ENCODE results near the gene MTA2.

The MTA2 gene

DNA sequence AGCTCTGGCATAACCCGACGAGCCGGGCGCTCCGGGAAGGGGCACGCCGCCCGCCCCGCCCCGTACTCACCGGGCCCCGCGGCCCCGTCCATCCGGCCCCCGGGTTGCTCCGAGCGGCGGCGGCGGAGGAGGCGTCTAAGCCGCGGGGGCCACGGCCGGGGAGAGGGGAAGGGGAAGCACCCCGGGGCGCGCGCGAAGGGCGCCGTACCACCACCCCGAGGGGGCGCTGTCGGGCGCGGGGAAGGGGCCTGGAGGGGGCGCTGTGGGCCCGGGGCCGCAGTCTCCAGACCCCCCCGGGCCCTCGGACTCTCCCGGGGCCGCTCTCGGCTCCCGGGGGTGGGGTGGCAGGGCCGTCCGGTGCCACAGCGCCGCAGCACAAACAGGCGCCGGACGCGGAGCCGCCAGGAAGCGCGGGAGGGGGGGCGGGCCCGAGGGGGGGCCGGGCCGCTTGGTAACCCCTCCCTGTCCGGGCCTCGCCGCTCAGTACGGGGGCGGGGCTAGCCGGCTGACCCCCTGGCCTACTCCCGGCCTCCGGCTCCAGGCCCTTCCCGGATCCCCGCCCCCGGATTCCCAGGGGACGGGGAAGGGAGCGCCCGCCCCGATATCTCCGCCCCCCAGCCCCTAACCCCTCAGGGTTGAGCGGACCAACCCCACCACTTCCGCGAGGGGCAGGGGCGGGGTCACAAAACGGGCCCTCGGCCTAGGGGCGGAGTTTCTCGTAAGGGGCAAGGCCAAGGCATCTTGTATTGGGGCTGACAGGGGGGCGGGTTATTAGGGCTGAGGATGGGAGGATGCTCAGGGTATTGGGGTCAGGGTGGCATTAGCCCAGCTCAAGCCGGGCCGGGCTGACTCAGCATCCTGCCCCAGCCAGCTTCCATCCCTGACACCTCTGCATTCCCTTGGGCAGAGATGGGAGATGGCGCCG is 11.0 kb upstream of the MTA2 start, which contains the start of the genes EML3 and ROM1:
Gene EML3 (minus strand): TSS at position 410 of the 925 bp plus-strand sequence. CDS start 318 bp downstream, at position 92.
Gene ROM1 (plus strand): TSS at position 892 of the 925 bp plus-strand sequence. CDS start 25 bp downstream, at position 917.
- DNase-seq = peak; percentile 88

- DNase-seq = peak; percentile 42
Measured at GRCh38 chr11:62611705-62612365, 10.2 kb upstream of the MTA2 start.

DNA sequence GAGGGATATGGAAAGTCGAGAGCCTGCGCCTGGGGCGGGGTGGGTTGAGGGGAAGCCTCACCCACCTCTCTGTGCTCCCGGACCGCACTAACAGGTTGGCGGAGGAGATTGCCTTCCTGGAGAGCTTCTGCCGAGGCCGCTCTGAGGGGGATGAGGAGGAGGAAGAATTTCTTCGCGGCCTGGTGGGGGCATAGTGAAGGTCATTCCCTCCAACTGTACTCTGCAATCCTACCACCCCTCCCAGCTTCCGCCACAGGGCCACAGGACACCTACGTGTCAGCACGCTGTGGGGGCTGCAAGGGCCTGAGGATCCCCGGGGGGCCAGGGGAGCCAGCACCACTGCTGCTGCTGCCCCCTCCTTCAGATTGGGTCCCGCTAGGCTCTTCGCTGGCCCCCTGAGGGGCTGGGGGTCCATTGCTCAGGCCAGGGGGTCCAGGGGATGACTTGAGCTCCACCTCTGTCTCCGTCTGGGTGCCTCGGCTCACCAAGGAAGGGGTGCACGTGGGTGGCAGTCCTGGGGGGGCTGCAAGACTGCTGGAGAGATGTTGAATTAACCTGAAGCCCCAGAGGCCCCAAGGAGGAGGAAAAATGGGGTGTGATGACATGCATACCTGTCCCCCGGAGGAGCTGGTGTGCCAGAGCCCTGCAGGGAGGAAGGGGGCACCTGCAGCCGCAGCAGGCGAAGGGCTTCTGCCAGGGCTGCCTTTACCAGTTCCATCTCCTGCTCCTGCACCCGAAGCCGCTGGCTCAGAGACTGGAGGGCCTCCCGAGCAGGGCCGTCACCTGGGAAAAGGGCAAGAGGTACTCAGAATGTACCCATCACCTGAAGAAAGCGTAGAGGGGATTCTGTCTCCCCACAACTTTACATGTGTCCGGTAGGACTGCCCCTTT is 9.4 kb upstream of the MTA2 start:
- DNase-seq = no peak

DNA sequence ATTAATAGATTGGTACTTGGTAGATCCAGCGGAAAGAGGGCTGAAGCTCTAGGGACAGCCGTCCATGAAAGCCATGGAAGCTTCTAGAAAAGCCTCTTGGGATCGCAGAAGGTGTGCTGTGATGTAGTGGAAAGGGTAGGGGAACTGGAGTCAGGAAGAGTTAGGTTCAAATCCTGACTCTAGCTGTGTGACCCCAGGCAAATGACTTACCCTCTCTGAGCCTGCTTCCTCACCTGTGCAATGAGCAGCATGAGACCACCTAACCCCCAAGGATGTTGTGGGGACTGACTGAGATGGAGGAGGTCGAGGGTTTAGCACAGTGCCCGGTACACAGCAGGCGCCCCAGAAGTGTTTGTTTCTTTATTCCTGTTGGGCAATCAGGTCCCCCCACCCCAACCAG is 8.7 kb upstream of the MTA2 start:
- DNase-seq = no peak

GRCh38 chr11:62608776-62609175 is 7.1 kb upstream of the MTA2 start:
- DNase-seq = no peak

DNA sequence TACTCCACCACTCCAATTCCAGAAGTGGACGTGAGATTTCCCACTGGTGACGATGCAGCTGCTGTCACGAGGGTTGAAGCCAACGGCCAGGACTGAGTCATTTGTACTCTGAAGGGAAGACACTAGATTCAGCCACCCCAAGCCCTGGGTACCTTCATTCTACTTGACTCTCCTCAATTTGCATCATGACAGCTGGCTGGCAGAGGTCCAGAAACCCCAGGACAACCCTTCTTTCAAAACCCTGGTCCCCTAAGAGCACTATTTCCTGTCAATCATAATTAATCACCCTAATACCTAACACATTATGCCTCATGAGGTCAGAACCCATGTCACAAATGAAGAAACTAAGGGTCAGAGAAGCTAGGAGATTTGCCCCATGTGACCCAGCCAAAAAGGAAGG is 6.0 kb upstream of the MTA2 start:
- DNase-seq = peak; percentile 30

DNA sequence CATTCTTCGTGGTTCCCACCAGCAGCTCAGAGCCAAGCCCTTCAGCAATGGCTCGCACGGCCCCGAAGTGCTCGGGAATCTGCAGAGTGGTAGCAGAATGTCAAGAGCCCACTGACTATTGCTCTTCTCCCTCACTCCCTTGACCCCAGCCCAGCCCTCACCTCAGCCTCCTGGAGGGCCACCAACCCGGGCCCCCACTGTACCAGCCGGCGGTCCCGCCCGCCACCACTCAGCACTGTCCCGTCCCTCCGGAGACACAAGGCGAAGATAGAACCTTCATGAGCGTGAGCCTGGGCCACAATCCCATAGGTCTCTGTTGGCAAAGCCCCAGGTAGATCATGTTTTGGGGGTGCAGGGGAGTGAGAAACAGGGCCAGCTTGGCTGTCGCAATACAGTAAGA is 4.2 kb upstream of the MTA2 start:
- no peak for DNase-seq

GRCh38 chr11:62605467-62605866 is 3.8 kb upstream of the MTA2 start:
- DNase-seq = no peak

DNA sequence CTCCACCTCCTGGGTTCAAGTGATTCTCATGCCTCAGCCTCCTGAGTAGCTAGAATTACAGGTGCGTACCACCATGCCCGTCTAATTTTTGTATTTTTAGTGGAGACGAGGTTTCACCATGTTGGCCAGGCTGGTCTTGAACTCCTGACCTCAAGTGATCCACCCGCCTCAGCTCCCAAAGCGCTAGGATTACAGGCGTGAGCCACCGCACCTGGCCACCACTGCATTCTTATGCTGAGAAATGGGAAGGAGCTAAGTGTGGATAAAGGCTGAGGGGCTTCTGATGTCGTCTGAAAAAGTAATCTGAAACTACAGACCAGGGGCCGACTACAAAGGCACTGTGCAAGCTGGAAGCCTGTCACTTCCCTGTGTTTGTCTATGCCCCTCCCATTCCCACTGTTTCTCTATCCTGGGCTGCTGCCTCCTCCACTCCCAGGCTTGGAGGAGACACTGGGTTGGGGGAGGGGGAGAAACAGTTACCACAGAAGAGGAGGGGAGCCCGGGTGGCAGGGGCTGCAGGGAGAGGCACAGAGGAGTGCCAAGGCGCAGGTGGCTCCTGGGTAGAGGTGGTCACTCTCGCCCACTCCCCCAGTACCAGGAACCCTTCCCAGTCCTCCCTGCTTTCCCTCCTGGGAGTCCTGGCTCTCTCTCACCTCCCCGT is 2.9 kb upstream of the MTA2 start:
- no peak for DNase-seq

- DNase-seq = peak; percentile 40
Measured at GRCh38 chr11:62603776-62604299, 2.2 kb upstream of the MTA2 start.

- DNase-seq = no peak
Measured at GRCh38 chr11:62603072-62603408, 1.4 kb upstream of the MTA2 start.

- no peak for DNase-seq
Measured at GRCh38 chr11:62602141-62603071, 741 bp upstream of the MTA2 start.

GRCh38 chr11:62601122-62601371 is 618 bp downstream of the MTA2 start:
- peak; percentile 47 for DNase-seq

DNA sequence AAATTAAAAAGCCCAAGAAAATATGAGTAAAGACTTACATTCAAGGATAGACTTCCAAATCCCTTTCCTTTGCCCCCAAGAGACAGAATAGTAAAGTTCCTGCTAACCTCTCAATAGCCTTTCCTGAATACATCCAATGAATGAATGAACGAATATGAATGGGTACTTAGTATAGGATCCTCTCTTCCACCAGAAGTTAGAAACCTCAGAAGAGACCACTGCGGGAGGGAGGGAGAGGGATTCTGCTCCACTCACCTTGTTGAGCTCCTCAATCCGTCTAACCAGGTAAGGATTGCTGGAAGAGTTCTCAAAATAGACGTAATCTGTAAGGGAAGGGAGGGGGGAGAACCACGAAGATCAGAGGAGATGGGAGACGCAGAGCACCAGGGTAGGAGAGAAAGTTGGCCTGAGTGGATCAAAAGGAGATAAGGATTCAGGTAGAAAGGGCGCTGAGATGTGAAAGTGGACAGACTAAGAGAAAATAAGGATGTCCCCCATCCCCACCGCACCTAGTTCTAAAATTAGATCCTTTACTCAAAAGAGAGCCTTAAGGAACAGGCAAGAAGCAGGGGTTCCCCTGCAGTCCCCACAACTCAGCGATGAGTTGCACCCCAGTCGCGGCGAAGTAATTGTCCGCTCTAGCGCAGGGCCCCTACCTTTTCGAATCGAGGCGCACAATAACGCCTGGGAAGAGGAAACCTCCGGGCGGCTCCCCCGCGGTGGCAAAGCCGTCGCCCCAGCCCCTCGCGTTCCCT is 1.1 kb downstream of the MTA2 start:
- DNase-seq = peak; percentile 29

DNA sequence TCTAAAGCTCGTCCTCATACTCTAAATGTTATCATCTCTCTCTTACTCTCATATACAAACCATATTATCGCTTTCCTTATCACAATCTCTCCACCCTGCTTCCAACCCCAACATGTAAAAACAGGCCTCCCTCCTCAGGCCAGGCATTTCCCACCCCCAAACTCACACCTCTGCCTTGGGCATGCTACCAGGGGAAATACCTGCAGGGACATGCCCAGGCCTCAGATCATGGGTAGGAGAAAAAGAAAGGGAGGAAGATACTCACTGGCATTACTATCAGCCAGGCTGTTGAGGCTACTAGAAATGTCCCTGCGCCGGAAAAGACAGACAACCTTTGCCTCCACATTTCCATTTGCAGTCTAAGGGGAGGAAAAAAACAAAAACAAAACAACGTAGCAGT is 1.8 kb downstream of the MTA2 start:
- peak; percentile 46 for DNase-seq

DNA sequence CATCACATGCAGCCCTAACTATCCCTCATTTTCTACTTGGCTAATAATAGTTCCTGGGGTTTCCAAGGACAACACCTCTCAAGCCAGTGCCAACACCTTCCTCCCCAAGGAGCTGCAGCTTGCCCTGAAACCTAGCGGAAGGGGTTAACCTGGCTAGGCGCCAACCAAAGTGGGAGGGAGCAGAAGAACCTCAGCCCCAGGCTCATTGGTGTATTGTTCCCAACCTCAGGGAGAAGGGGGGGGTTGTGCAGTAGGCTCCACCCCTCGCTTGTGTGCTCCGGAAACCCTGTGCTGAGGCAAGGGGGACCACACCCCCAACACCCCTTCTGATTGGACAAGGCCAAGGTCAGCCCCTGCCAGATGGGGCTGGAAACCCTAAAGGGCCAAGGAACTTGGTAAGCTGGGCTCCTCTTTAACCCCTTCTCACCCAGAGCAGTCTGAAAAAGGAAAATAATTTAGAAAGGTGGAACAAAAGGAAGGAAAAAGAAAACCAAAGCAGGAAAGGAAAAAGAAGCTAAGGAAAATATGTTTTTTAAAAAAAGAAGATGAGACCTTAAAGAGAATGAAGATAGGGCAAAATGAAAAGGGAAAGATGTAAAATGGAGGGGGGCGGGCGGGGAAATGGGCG is 2.5 kb downstream of the MTA2 start:
- peak; percentile 99 for DNase-seq

GRCh38 chr11:62595124-62595523 is 6.5 kb downstream of the MTA2 start:
- DNase-seq = no peak

DNA sequence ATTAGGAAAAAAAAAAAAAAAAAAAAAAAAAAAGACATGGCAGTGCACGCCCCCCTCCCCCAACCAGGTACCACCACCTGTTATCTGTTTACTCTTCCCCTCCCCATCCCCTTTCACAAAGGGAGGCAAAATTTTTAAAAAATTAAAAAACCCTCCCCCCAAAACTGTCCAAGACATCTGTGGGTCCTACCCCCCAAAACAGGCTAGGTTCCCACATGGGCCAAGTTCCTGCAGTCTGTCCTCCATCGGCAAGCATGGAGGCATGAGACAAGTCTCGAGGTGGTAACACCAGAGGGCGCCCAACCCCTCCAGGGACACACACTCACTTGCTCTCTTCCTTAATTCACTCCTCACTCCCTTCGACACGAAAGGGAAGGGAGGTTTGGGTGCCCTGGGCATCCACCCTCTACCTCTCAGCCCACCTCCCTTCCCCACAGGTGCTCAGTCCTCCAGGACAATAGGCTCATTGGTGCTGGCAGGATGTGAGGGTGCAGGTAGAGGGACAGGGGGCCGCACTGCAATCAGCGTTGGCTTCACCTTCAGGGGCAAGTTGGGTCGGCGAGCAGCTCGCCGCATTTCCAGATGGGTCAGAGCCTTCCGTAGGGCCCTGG is 8.1 kb downstream of the MTA2 start:
- DNase-seq = peak; percentile 91

- DNase-seq = no peak
Measured at GRCh38 chr11:62592989-62593421, 8.7 kb downstream of the MTA2 start.

Data from hematopoietic multipotent progenitor cell treated with erythropoietin and hydrocortisone succinate and interleukin-3 and kit ligand, for 8 days (in vitro differentiated cells).